Stomach (tissue), 9 donors: ENCODE data around the gene GFY. TPM values are rescaled to one million over a fixed set of nuclear protein-coding genes. Genes with fewer than 3 reads are reported as not detected.
A peak's percentile ranks its signal among the peaks of the same experiment; 100 is the strongest.

Experiments
- DNase-seq, 2 donors: peaks; one replicate each; pipeline versions ENCODE4 v3.0.0 to v3.0.0-alpha.2; 2013 to 2019
- H3K27ac ChIP-seq, 5 donors: fragments of 200-600 bp in 4 of 5; sonication (generic) in 4 of 5; one replicate each; pipeline ENCODE4 v1.5.1; 2013 to 2019; ENCODE audit warnings: mild to moderate bottlenecking in 1 of 5, moderate library complexity in 1 of 5
- H3K27me3 ChIP-seq, 3 donors: fragments of 200-600 bp; sonication (generic); one replicate each; pipeline ENCODE4 v1.5.1; 2017 to 2019; ENCODE audit warnings: mixed run types in 1 of 3
- H3K36me3 ChIP-seq, 4 donors: fragments of 200-600 bp; sonication (generic); 1 replicate in 3 of 4; 2 replicates in 1 of 4; pipeline ENCODE4 v1.5.1; 2016 to 2019
- H3K4me1 ChIP-seq, 4 donors: fragments of 200-600 bp; sonication (generic); one replicate each; pipeline ENCODE4 v1.5.1; 2016 to 2019
- H3K4me3 ChIP-seq, 4 donors: fragments of 200-600 bp; sonication (generic) in 3 of 4; one replicate each; pipeline ENCODE4 v1.5.1; 2016 to 2019; ENCODE audit warnings: mild to moderate bottlenecking in 1 of 4
- H3K9me3 ChIP-seq, 4 donors: fragments of 200-600 bp; sonication (generic); one replicate each; pipeline ENCODE4 v1.5.1; 2016 to 2019
- EP300 ChIP-seq: sonication (generic); formaldehyde crosslinking; IDR thresholded peaks from one replicate; pipeline ENCODE4 v1.6.1; 2017; ENCODE audit warnings: antibody characterized with exemption
- POLR2A ChIP-seq, 4 donors: fragments of 450-650 bp; IDR thresholded peaks; one replicate each; pipeline ENCODE4 v1.6.1; 2016; ENCODE audit warnings: antibody characterized with exemption in 4 of 4, control low read depth in 2 of 4, mild to moderate bottlenecking in 1 of 4, moderate library complexity in 1 of 4
- POLR2AphosphoS5 ChIP-seq, 3 donors: sonication (generic); formaldehyde crosslinking; IDR thresholded peaks; one replicate each; pipeline ENCODE4 v1.6.1; 2016; ENCODE audit warnings: antibody characterized with exemption in 3 of 3
- WGBS, 5 donors: extraction: QIAGEN DNeasy Blood & Tissue Kit in 3 of 5; methylation state at CpG; one replicate each; pipeline versions ENCODE4 v1.1.5 to v1.1.7; 2013 to 2018; 5-methylcytosine and 5-hydroxymethylcytosine counted together
- intact Hi-C: fragments of 100-400 bp; cut with DNase I; formaldehyde crosslinking; loops from one replicate; pipeline ENCODE4 v1.15.1; 2023; ENCODE audit warnings: low total_unique reads
- polyA plus RNA-seq, 3 donors: library from polyadenylated mRNA; stranded (reverse); fragments of 200-250 nt; gene quantifications; one replicate each; pipeline ENCODE4 v1.2.3, GENCODE V29; 2013
- total RNA-seq, 5 donors: library from RNA; depleted of rRNA; stranded (reverse); fragments of >200 nt; gene quantifications; one replicate each; pipeline versions ENCODE4 v1.1.0 to v1.2.3, GENCODE V29; 2014 to 2016
- TF ChIP-seq, protein P1 (sequence below), 7 experiments: fragments of 450-650 bp in 4 of 7; fragments of 200-600 bp in 3 of 7; sonication (generic) in 3 of 7; IDR thresholded peaks; one replicate each; pipeline ENCODE4 v1.5.1; 2016 to 2019; ENCODE audit warnings: antibody characterized with exemption in 7 of 7, control low read depth in 2 of 7, mild to moderate bottlenecking in 1 of 7
- donor health status: healthy with polysubstance abuse.
- donor health status: Bipolar disorder and iron deficiency.
- donor health status: healthy.

Gene GFY
- total and polyA plus RNA-seq, 8 donors: not detected

DNA sequence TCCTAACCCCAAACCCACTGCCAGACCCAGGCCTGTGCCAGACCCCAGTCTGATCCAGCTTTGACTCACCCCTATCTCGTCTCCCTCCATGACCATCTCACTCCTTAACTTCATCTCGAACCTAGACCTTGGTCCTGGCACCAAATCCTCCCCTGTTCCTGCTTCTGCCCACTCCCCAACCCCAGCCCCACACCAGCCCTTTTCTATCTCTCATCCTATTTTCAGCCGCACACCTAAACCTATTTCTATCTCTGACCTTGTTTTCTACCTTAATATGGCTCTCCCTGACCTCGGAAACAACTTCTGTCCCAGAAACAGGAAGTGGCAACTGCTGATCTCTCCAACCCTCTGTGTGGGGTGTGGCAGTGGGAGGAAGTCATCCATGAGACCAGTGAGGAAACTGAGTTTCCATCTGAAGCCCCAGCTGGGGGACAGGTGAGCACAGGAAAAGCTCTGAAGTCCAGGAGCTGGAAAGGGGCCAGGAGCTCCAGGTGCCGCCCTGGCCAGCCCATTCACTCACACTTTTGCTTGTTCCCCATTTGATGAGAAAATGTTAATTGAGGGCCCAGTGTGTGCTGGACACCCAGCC is 15.7 kb upstream of the GFY start:
- H3K4me3 ChIP-seq: no peak overlapping the region
- no peak overlapping the region for H3K27ac ChIP-seq
- H3K4me1 ChIP-seq: peaks cover 0 to 13% (median 0%) of the 10 kb centered on the region in 4 donors
- 62 to 79% (median 71%) methylated on average over 5 of the region's 5 CpGs for WGBS, 5 donors
- DNase-seq: no peak
- intact Hi-C loops: no loop called here
- no peaks in the 10 kb centered on the region for H3K9me3 ChIP-seq
- H3K27me3 ChIP-seq: peaks cover 0 to 49% (median 0%) of the 10 kb centered on the region in 3 donors
- H3K36me3 ChIP-seq: no peaks in the 10 kb centered on the region
- TF ChIP-seq POLR2A (IDR thresholded peaks at IDR 0.05) (no peak), POLR2AphosphoS5 (IDR thresholded peaks at IDR 0.05) (no peak), EP300 (no peak)
- TF ChIP-seq, protein P1, sequence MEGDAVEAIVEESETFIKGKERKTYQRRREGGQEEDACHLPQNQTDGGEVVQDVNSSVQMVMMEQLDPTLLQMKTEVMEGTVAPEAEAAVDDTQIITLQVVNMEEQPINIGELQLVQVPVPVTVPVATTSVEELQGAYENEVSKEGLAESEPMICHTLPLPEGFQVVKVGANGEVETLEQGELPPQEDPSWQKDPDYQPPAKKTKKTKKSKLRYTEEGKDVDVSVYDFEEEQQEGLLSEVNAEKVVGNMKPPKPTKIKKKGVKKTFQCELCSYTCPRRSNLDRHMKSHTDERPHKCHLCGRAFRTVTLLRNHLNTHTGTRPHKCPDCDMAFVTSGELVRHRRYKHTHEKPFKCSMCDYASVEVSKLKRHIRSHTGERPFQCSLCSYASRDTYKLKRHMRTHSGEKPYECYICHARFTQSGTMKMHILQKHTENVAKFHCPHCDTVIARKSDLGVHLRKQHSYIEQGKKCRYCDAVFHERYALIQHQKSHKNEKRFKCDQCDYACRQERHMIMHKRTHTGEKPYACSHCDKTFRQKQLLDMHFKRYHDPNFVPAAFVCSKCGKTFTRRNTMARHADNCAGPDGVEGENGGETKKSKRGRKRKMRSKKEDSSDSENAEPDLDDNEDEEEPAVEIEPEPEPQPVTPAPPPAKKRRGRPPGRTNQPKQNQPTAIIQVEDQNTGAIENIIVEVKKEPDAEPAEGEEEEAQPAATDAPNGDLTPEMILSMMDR (IDR thresholded peaks at IDR 0.05): no peak

DNA sequence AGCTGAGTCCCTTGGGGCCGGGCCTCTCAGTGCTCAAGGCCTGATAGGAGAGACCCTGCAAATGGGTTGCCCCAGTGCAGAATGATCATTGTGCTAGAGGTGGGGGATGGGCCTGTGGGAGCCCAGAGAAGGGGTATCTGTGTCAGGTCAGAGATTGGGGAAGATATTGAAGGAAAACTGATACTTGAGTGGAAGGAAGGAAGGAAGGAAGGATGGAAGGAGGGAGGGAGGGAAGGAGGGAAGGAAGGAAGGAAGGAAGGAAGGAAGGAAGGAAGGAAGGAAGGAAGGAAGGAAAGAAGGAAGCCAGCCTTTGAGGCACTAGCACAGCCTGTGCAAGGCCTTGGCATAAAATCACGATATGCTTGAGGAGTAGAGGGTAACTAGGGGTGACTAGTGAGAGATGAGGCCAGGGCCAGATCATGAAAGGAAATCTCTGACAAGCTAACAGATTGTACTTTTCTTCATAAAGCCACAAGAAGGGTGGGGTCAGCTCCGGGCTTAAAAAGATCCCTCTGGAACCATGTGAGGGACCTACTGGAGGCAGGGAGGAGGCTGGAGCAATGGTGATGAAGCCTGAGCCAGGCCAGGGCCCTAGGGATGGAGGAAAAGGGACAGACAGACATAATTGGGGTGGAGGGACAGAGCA is 13.4 kb upstream of the GFY start:
- intact Hi-C loops: no loop called here
- Histone ChIP-seq H3K27me3 (peaks cover 0 to 65% (median 2%) of the 10 kb centered on the region in 3 donors), H3K36me3 (no peaks in the 10 kb centered on the region), H3K4me3 (no peak overlapping the region), H3K27ac (no peak overlapping the region), H3K9me3 (no peaks in the 10 kb centered on the region), H3K4me1 (peaks cover 0 to 13% (median 0%) of the 10 kb centered on the region in 4 donors)
- 61 to 71% (median 65%) methylated on average over 3 of the region's 3 CpGs for WGBS, 5 donors
- TF ChIP-seq POLR2AphosphoS5 (IDR thresholded peaks at IDR 0.05) (no peak), POLR2A (IDR thresholded peaks at IDR 0.05) (no peak)
- TF ChIP-seq, protein P1 (IDR thresholded peaks at IDR 0.05): no peak
- no peak for DNase-seq

DNA sequence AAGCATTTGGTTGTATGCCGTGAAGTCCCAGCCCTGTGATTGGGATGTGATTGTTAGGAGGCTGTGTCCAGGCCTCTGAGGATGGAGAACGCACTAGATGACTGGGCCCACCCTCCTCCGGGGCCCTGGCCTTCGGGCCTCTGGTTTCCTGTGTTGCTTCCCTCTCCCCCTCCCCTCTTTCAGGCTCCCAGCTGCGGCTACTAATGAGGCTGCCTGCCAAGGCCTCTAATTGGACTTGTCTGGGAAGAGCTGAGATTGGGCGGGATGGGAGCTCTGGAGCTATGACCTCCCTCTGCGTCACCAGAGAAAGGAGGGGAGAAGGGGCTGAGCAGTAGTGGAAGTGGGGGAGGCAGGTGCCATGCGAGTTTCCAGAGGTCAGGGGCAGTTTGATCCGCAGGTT is 11.8 kb upstream of the GFY start:
- Histone ChIP-seq H3K27ac (no peak overlapping the region), H3K27me3 (peaks cover 4 to 72% (median 9%) of the 10 kb centered on the region in 3 donors), H3K9me3 (no peaks in the 10 kb centered on the region), H3K36me3 (no peaks in the 10 kb centered on the region), H3K4me3 (no peak overlapping the region), H3K4me1 (peaks cover 0 to 13% (median 0%) of the 10 kb centered on the region in 4 donors)
- peak in 1 of 2 donors; percentile 89 for DNase-seq
- TF ChIP-seq POLR2A (IDR thresholded peaks at IDR 0.05) (no peak), POLR2AphosphoS5 (IDR thresholded peaks at IDR 0.05) (no peak), EP300 (no peak)
- TF ChIP-seq, protein P1 (IDR thresholded peaks at IDR 0.05): no peak
- WGBS, 5 donors: 58 to 65% (median 59%) methylated on average over 7 to 9 of the region's 9 CpGs
- intact Hi-C loops: no loop called here

DNA sequence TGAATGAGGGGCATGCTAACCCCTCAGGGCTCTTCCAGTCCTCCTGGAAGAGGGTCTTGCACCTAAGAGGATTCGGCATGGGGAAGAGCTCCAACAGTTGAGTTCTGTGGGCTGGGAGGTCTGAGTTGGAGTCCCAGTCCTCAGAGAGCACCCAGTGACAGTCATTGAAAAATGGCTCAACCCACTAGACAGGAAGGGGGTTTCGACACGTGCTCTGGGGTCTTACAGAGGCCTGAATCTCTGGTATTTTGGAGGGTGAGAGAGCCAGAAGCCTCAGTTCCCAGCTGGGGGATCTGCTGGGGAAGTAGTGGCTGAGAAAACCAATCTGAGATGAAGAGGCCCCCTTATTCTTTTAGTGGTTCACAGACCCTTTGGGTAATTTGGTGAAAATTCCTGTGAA is 10.9 kb upstream of the GFY start:
- Histone ChIP-seq H3K36me3 (no peaks in the 10 kb centered on the region), H3K4me3 (no peak overlapping the region), H3K4me1 (peaks cover 0 to 8% (median 0%) of the 10 kb centered on the region in 4 donors), H3K27me3 (peaks cover 4 to 72% (median 18%) of the 10 kb centered on the region in 3 donors), H3K9me3 (no peaks in the 10 kb centered on the region), H3K27ac (no peak overlapping the region)
- WGBS, 5 donors: 74 to 85% (median 76%) methylated on average over 3 of the region's 3 CpGs
- TF ChIP-seq EP300: no peak
- TF ChIP-seq POLR2A (IDR thresholded peaks at IDR 0.05): no peak
- TF ChIP-seq, protein P1 (IDR thresholded peaks at IDR 0.05): no peak
- TF ChIP-seq POLR2AphosphoS5 (IDR thresholded peaks at IDR 0.05): no peak
- no peak for DNase-seq
- intact Hi-C loops: no loop called here
